ENCODE data around the gene MYO5A.

DNA sequence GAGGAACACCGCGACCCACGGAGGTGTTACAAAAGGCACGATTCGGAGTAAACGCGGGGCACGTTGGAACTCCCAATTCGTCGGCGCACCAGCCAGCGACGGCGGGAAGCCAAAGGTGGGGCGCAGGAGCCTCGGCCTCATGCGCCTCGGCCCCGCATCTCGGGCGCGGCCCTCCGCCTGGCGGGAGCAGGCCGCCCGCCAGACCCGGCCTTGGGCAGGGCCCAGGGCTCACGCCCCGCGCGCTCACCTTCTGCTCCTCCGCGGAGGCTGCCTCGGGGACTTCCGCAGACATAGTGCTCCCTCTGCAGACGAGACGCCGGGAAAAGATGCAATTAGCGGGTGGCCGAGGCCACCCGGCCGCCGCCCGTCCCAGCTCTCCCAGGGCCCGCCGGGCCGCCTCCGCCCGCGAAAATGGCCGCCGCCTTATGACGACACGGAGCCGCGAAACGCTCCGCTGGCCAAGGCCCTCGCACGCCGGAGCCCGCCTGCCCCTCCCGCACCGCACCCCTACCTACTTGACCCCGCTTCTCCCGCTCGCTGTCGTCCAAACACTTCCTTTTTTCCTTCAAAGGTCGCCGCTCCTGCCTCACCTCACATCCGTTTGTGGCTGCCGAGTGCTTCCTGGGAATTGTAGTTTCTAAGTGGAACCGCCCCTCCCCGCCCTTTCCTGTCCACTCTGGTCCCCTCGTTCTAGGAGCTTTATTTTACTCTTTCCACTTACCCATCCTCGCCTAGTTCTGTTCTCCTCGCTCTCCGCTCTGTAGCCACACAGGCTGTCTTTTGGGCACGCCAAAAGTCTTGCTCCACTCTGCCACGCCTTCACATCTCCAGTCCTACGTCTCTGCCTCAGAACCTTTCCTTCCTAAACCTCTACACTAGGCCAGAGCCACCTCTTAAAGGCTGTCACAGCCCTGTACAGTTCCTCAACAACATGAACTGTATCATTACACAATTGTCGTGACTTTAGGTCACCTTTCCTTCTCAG lies 40.2 kb upstream of the MYO5A start, which contains the start of gene ARPP19:
- TF ChIP-seq, protein P1, sequence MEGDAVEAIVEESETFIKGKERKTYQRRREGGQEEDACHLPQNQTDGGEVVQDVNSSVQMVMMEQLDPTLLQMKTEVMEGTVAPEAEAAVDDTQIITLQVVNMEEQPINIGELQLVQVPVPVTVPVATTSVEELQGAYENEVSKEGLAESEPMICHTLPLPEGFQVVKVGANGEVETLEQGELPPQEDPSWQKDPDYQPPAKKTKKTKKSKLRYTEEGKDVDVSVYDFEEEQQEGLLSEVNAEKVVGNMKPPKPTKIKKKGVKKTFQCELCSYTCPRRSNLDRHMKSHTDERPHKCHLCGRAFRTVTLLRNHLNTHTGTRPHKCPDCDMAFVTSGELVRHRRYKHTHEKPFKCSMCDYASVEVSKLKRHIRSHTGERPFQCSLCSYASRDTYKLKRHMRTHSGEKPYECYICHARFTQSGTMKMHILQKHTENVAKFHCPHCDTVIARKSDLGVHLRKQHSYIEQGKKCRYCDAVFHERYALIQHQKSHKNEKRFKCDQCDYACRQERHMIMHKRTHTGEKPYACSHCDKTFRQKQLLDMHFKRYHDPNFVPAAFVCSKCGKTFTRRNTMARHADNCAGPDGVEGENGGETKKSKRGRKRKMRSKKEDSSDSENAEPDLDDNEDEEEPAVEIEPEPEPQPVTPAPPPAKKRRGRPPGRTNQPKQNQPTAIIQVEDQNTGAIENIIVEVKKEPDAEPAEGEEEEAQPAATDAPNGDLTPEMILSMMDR (conservative IDR thresholded peaks at IDR 0.05; ENCODE audit: low read length): 0 out of 2 replicates have a peak, but pooled peaks have one; percentile 32
- no peak for TF ChIP-seq EZH2phosphoT487 (IDR thresholded peaks at IDR 0.05; ENCODE audit: borderline replicate concordance)

Data from Loucy (cell line).